Fibroblast of skin of right quadriceps (primary cell): ENCODE measurements around the gene ANK3.
A peak's percentile ranks its signal among the peaks of the same experiment; 100 is the strongest.

ENCODE experiments used
- DNase-seq: peaks from one replicate; pipeline ENCODE4 v3.0.0-alpha.2; 2013

The ANK3 gene

GRCh38 chr10:60271319-60272040 is 118.2 kb downstream of the ANK3 start:
- no peak for DNase-seq

GRCh38 chr10:60270426-60270825 is 119.2 kb downstream of the ANK3 start:
- DNase-seq: peak; percentile 39

- DNase-seq: no peak
Observed at GRCh38 chr10:60267802-60268201, 121.9 kb downstream of the ANK3 start.

- DNase-seq: no peak
Observed at GRCh38 chr10:60266513-60266912, 123.2 kb downstream of the ANK3 start.

- DNase-seq: no peak
Observed at GRCh38 chr10:60262647-60263126, 127.0 kb downstream of the ANK3 start.

GRCh38 chr10:60260321-60260720 is 129.4 kb downstream of the ANK3 start:
- DNase-seq: no peak

GRCh38 chr10:60258429-60258797 is 131.3 kb downstream of the ANK3 start:
- no peak for DNase-seq

- DNase-seq: no peak
Observed at GRCh38 chr10:60257767-60258428, 131.8 kb downstream of the ANK3 start.

GRCh38 chr10:60254776-60255175 is 134.9 kb downstream of the ANK3 start:
- DNase-seq: no peak

- DNase-seq: no peak
Observed at GRCh38 chr10:60253484-60253883, 136.2 kb downstream of the ANK3 start.

- no peak for DNase-seq
Observed at GRCh38 chr10:60252688-60253087, 137.0 kb downstream of the ANK3 start.

GRCh38 chr10:60246382-60246781 is 143.3 kb downstream of the ANK3 start:
- no peak for DNase-seq

- no peak for DNase-seq
Observed at GRCh38 chr10:60239228-60239627, 150.4 kb downstream of the ANK3 start.

- DNase-seq: no peak
Observed at GRCh38 chr10:60238759-60239100, 150.9 kb downstream of the ANK3 start.

- DNase-seq: peak; percentile 37
Observed at GRCh38 chr10:60237977-60238758, 151.5 kb downstream of the ANK3 start.

- DNase-seq: peak; percentile 63
Observed at GRCh38 chr10:60236869-60237524, 152.7 kb downstream of the ANK3 start.

- peak; percentile 45 for DNase-seq
Observed at GRCh38 chr10:60235001-60235400, 154.7 kb downstream of the ANK3 start.

GRCh38 chr10:60234551-60234950 is 155.1 kb downstream of the ANK3 start:
- no peak for DNase-seq

- peak; percentile 25 for DNase-seq
Observed at GRCh38 chr10:60230892-60231291, 158.8 kb downstream of the ANK3 start.

- DNase-seq: no peak
Observed at GRCh38 chr10:60224066-60224705, 165.5 kb downstream of the ANK3 start.

GRCh38 chr10:60222047-60222446 is 167.6 kb downstream of the ANK3 start:
- no peak for DNase-seq

GRCh38 chr10:60212195-60212594 is 177.5 kb downstream of the ANK3 start:
- no peak for DNase-seq
